Panc1 (cell line): Measurements from ENCODE around the gene CCDC85C. TPM values are rescaled to one million over a fixed set of nuclear protein-coding genes. Genes with fewer than 3 reads are reported as not detected.

ENCODE experiments used
- ATAC-seq: fragments of 200-7000 bp; cut with Tn5 transposase; 2 replicates; pipeline ENCODE4 v1.9.1; 2020; ENCODE audit warnings: mild to moderate bottlenecking, moderate library complexity
- BruUV-seq: library from RNA; stranded (reverse); fragments of 400-500 nt; replicated peaks from 2 replicates; lab custom pipeline; 2021; lab: Mats Ljungman, UMichigan
- CTCF ChIA-PET: fragments of 300-600 bp; sonication (Branson Sonifier 250); formaldehyde crosslinking; loops from one replicate; lab custom pipeline; 2022; ENCODE audit warnings: antibody characterized with exemption; lab: Charles Lee
- POLR2A ChIA-PET: fragments of 300-600 bp; sonication (Branson Sonifier 250); formaldehyde crosslinking; loops from one replicate; lab custom pipeline; 2022; ENCODE audit warnings: antibody characterized with exemption; lab: Charles Lee
- DNase-seq: peaks from one replicate; pipeline ENCODE4 v3.0.0-alpha.2; 2010; ENCODE audit warnings: low read depth, low spot score
- H3K27ac ChIP-seq: 2 replicates; pipeline ENCODE4 v1.5.1; 2011; ENCODE audit warnings: mild to moderate bottlenecking, low read length, inconsistent platforms
- H3K27me3 ChIP-seq: fragments of 200-500 bp; sonication (Bioruptor generic); 2 replicates; pipeline ENCODE4 v1.6.0; 2014; ENCODE audit warnings: low read length, inconsistent platforms; ENCODE audit not compliant: control insufficient read depth, insufficient read depth
- H3K36me3 ChIP-seq: fragments of 200-500 bp; sonication (Bioruptor generic); 2 replicates; pipeline ENCODE4 v1.5.1; 2014; ENCODE audit warnings: inconsistent platforms, mild to moderate bottlenecking, low read length, moderate library complexity; ENCODE audit not compliant: control insufficient read depth, insufficient read depth
- H3K4me1 ChIP-seq: 2 replicates; pipeline ENCODE4 v1.5.1; 2011; ENCODE audit warnings: inconsistent platforms, mild to moderate bottlenecking, low read length, moderate library complexity; ENCODE audit not compliant: control insufficient read depth, insufficient read depth
- H3K4me3 ChIP-seq, 2 experiments: 2 replicates each; pipeline ENCODE4 v1.5.1; 2011 to 2012; ENCODE audit warnings: low read depth in 2 of 2, low read length in 2 of 2, mild to moderate bottlenecking in 2 of 2, inconsistent platforms in 1 of 2, moderate library complexity in 1 of 2
- H3K9me3 ChIP-seq: fragments of 200-500 bp; sonication (Bioruptor generic); 2 replicates; pipeline ENCODE4 v1.5.1; 2014; ENCODE audit warnings: low read depth, mild to moderate bottlenecking, inconsistent platforms, low read length, moderate library complexity; ENCODE audit not compliant: control insufficient read depth, insufficient read depth
- CTCF ChIP-seq: fragments of 450-650 bp; IDR thresholded peaks from 2 replicates; pipeline ENCODE4 v1.5.1; 2017; ENCODE audit warnings: mild to moderate bottlenecking
- POLR2AphosphoS5 ChIP-seq: IDR thresholded peaks from 2 replicates; pipeline ENCODE4 v1.6.1; 2012; ENCODE audit warnings: mild to moderate bottlenecking, low read depth, low read length, moderate library complexity
- REST ChIP-seq, 2 experiments: IDR thresholded peaks; 2 replicates each; pipeline ENCODE4 v1.6.1; 2011 to 2012; ENCODE audit warnings: low read depth in 2 of 2, control low read depth in 1 of 2, low read length in 1 of 2, mild to moderate bottlenecking in 1 of 2, moderate library complexity in 1 of 2; ENCODE audit not compliant: insufficient read depth in 1 of 2
- SIN3A ChIP-seq: IDR thresholded peaks from 2 replicates; pipeline ENCODE4 v1.6.1; 2012; ENCODE audit warnings: low read depth, mild to moderate bottlenecking, low read length, moderate library complexity, borderline replicate concordance; ENCODE audit not compliant: insufficient read depth
- TCF7L2 ChIP-seq: IDR thresholded peaks from 2 replicates; pipeline ENCODE4 v1.6.1; 2011; ENCODE audit warnings: mild to moderate bottlenecking, low read depth, low read length, inconsistent platforms
- in situ Hi-C: cut with HindIII; loops from 2 replicates; pipeline ENCODE4 v1.10.0; 2016; ENCODE audit warnings: low sequenced_read_pairs, low pct_unique_long_range_greater_than_20kb
- intact Hi-C: fragments of 100-400 bp; cut with micrococcal nuclease; formaldehyde crosslinking; loops from one replicate; pipeline ENCODE4 v1.10.0; 2022; ENCODE audit not compliant: unreplicated experiment
- total RNA-seq: library from RNA; stranded (reverse); gene quantifications from one replicate; pipeline ENCODE4 v1.2.1, GENCODE V29; 2021; ENCODE audit not compliant: unreplicated experiment

The CCDC85C gene
- total RNA-seq, 1 experiment from 2014 or later, result 96.6 TPM

GRCh38 chr14:99568567-99569560, 35.1 kb downstream of the CCDC85C start:
- CTCF ChIA-PET, result no interaction called here
- intact Hi-C loops, result loop anchor here (5.0 kb wide), 1 partner anchor 33 kb away; the partner anchor contains the start of gene CCDC85C
- no peak for DNase-seq
- no peak for TF ChIP-seq REST (IDR thresholded peaks at IDR 0.05; ENCODE audit: insufficient read depth in 1 of 2, low read depth in 2 of 2, low read length in 1 of 2)
- no peak for TF ChIP-seq TCF7L2
- TF ChIP-seq SIN3A, result no peak
- no peak for TF ChIP-seq POLR2AphosphoS5
- TF ChIP-seq CTCF, result no peak
- POLR2A ChIA-PET, result interaction anchor here (0.5 kb wide), 1 partner anchor 45 kb away, joined by 3 read pairs; no protein-coding TSS in a partner anchor
- ATAC-seq, result no peak
- Histone ChIP-seq H3K4me1 (peaks cover 96% of the 10 kb centered on the region), H3K27me3 (no peaks in the 10 kb centered on the region), H3K27ac (peak overlapping the region; percentile 77), H3K9me3 (no peaks in the 10 kb centered on the region), H3K4me3 (no peak overlapping the region), H3K36me3 (no peaks in the 10 kb centered on the region)
- no TSS peak for BruUV-seq
- in situ Hi-C loops, result no loop called here

GRCh38 chr14:99566390-99567354, 37.3 kb downstream of the CCDC85C start:
- no peak for DNase-seq
- H3K4me3 ChIP-seq, result no peak overlapping the region
- no peak for ATAC-seq
- no peaks in the 10 kb centered on the region for H3K9me3 ChIP-seq
- intact Hi-C loops, result loop anchor here (5.0 kb wide), 1 partner anchor 36 kb away; the partner anchor contains the start of gene CCDC85C
- in situ Hi-C loops, result no loop called here
- peak overlapping the region; percentile 74 for H3K27ac ChIP-seq
- H3K36me3 ChIP-seq, result no peaks in the 10 kb centered on the region
- no peaks in the 10 kb centered on the region for H3K27me3 ChIP-seq
- H3K4me1 ChIP-seq, result peaks cover 95% of the 10 kb centered on the region
- BruUV-seq, result no TSS peak
- TF ChIP-seq REST (IDR thresholded peaks at IDR 0.05; ENCODE audit: insufficient read depth in 1 of 2, low read depth in 2 of 2, low read length in 1 of 2) (no peak), SIN3A (no peak), CTCF (no peak), TCF7L2 (no peak), POLR2AphosphoS5 (no peak)
- CTCF ChIA-PET, result no interaction called here
- POLR2A ChIA-PET, result no interaction called here
